ENCODE measurements around the gene PTPRN2. TPM values are rescaled to one million over a fixed set of nuclear protein-coding genes. Genes with fewer than 3 reads are reported as not detected.

PTPRN2 gene
- total RNA-seq, 1 experiment from 2014 or later = 2.1 TPM

GRCh38 chr7:158408318-158408920, 179.2 kb downstream of the PTPRN2 start:
- ATAC-seq (no peak), DNase-seq (ENCODE audit: low read depth, low spot score) (no peak)
- Histone ChIP-seq H3K9me3 (ENCODE audit: control insufficient read depth in 1 of 2, insufficient read depth in 1 of 2, low read depth in 1 of 2, low read length in 2 of 2) (no peaks in the 10 kb centered on the region), H3K4me1 (ENCODE audit: control insufficient read depth in 1 of 2, insufficient read depth in 2 of 2, low read length in 2 of 2) (no peaks in the 10 kb centered on the region), H3K27ac (ENCODE audit: low read depth, low read length) (no peak overlapping the region), H4K20me1 (ENCODE audit: insufficient read depth) (no peaks in the 10 kb centered on the region), H3K27me3 (ENCODE audit: insufficient read depth, low read length) (no peaks in the 10 kb centered on the region), H3K79me2 (ENCODE audit: insufficient read depth, low read length) (no peaks in the 10 kb centered on the region), H3K9ac (ENCODE audit: low read length) (no peak overlapping the region), H3K4me3 (replicated peaks in 1 of 2; ENCODE audit: low read depth in 1 of 2, low read length in 2 of 2) (no peak overlapping the region), H3K9me2 (ENCODE audit: insufficient read depth) (no peaks in the 10 kb centered on the region), H3K4me2 (ENCODE audit: low read length) (no peak overlapping the region), H3K36me3 (ENCODE audit: control insufficient read depth in 1 of 2, insufficient read depth in 2 of 2, low read length in 2 of 2) (no peaks in the 10 kb centered on the region), H2AFZ (ENCODE audit: low read depth, low read length, poor library complexity, severe bottlenecking) (no peak overlapping the region)
- no TSS peak for BruUV-seq (replicated peaks)
- ChIA-PET POLR2A (no interaction called here), RAD21 (ENCODE audit: low non-redundant PET in 1 of 2, low total read pairs in 2 of 2, uncharacterized antibody in 2 of 2, unreplicated experiment in 2 of 2) (no interaction called here), CTCF (no interaction called here)
- intact Hi-C loops (cut with micrococcal nuclease) = loop anchor here (1.0 to 2.0 kb wide), 2 partner anchors 53 to 356 kb away; no protein-coding TSS in a partner anchor
- TF ChIP-seq FOSL1 (IDR thresholded peaks at IDR 0.05; ENCODE audit: low read depth) (no peak), ATF3 (IDR thresholded peaks at IDR 0.05) (no peak), JUND (IDR thresholded peaks at IDR 0.05) (no peak), SRF (IDR thresholded peaks at IDR 0.05; ENCODE audit: low read depth) (no peak), TCF7L2 (IDR thresholded peaks at IDR 0.05; ENCODE audit: borderline replicate concordance, extremely low read depth, insufficient read depth, insufficient read length) (no peak), CBX3 (IDR thresholded peaks at IDR 0.05; ENCODE audit: low read depth) (no peak), ZNF274 (IDR thresholded peaks at IDR 0.05; ENCODE audit: low read depth, low read length) (no peak), ELF1 (IDR thresholded peaks at IDR 0.05; ENCODE audit: borderline replicate concordance, low read depth) (no peak), YY1 (IDR thresholded peaks at IDR 0.05; ENCODE audit: extremely low read depth, insufficient replicate concordance, low read depth, low read length) (no peak), SP1 (IDR thresholded peaks at IDR 0.05; ENCODE audit: low read depth) (no peak), ZFX (IDR thresholded peaks at IDR 0.05) (no peak), ZBTB33 (IDR thresholded peaks at IDR 0.05; ENCODE audit: extremely low read depth, insufficient replicate concordance, low read length) (no peak), EGR1 (IDR thresholded peaks at IDR 0.05; ENCODE audit: low read depth) (no peak), CEBPB (IDR thresholded peaks at IDR 0.05; ENCODE audit: low read depth) (no peak), EZH2phosphoT487 (IDR thresholded peaks at IDR 0.05; ENCODE audit: borderline replicate concordance) (no peak), CTCF (IDR thresholded peaks at IDR 0.05 in 2 of 3, conservative IDR thresholded peaks at IDR 0.05 in 1 of 3; ENCODE audit: borderline replicate concordance in 1 of 3, insufficient read depth in 1 of 3, low read depth in 2 of 3, low read length in 2 of 3) (no peak), RAD21 (IDR thresholded peaks at IDR 0.05; ENCODE audit: low read depth) (no peak), SIN3A (IDR thresholded peaks at IDR 0.05; ENCODE audit: low read depth) (no peak)
- TF ChIP-seq, protein P1, sequence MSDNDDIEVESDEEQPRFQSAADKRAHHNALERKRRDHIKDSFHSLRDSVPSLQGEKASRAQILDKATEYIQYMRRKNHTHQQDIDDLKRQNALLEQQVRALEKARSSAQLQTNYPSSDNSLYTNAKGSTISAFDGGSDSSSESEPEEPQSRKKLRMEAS (IDR thresholded peaks at IDR 0.05) = no peak
- TF ChIP-seq, protein P2, sequence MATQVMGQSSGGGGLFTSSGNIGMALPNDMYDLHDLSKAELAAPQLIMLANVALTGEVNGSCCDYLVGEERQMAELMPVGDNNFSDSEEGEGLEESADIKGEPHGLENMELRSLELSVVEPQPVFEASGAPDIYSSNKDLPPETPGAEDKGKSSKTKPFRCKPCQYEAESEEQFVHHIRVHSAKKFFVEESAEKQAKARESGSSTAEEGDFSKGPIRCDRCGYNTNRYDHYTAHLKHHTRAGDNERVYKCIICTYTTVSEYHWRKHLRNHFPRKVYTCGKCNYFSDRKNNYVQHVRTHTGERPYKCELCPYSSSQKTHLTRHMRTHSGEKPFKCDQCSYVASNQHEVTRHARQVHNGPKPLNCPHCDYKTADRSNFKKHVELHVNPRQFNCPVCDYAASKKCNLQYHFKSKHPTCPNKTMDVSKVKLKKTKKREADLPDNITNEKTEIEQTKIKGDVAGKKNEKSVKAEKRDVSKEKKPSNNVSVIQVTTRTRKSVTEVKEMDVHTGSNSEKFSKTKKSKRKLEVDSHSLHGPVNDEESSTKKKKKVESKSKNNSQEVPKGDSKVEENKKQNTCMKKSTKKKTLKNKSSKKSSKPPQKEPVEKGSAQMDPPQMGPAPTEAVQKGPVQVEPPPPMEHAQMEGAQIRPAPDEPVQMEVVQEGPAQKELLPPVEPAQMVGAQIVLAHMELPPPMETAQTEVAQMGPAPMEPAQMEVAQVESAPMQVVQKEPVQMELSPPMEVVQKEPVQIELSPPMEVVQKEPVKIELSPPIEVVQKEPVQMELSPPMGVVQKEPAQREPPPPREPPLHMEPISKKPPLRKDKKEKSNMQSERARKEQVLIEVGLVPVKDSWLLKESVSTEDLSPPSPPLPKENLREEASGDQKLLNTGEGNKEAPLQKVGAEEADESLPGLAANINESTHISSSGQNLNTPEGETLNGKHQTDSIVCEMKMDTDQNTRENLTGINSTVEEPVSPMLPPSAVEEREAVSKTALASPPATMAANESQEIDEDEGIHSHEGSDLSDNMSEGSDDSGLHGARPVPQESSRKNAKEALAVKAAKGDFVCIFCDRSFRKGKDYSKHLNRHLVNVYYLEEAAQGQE (IDR thresholded peaks at IDR 0.05; ENCODE audit: low read depth) = no peak
